Activated CD4-positive, alpha-beta T cell treated with anti-CD3 and anti-CD28 coated beads, Interleukin-2, amount 10 ng/mL, durations not matched to agents 7 days and 5 days (primary cell): ENCODE results near the gene SMAGP. TPM values are rescaled to one million over a fixed set of nuclear protein-coding genes. Genes with fewer than 3 reads are reported as not detected.

Experiments
- CTCF ChIA-PET: fragments of 350-600 bp; sonication (Branson Sonifier 250); formaldehyde crosslinking; loops from one replicate; lab custom pipeline; 2021; ENCODE audit warnings: antibody characterized with exemption; lab: Charles Lee
- POLR2A ChIA-PET: fragments of 350-600 bp; sonication (Branson Sonifier 250); formaldehyde crosslinking; loops from one replicate; lab custom pipeline; 2021; ENCODE audit warnings: antibody characterized with exemption; lab: Charles Lee
- DNase-seq: peaks from one replicate; pipeline ENCODE4 v3.0.0-alpha.2; 2020
- H3K27ac Mint-ChIP-seq: one replicate; pipeline ENCODE4 v1.8.0; 2021; ENCODE audit warnings: mild to moderate bottlenecking, moderate library complexity, mixed read lengths
- H3K27me3 Mint-ChIP-seq: one replicate; pipeline ENCODE4 v1.8.0; 2021; ENCODE audit warnings: mixed read lengths
- H3K36me3 Mint-ChIP-seq: one replicate; pipeline ENCODE4 v1.8.0; 2021; ENCODE audit warnings: low read depth, mixed read lengths
- H3K4me1 Mint-ChIP-seq: one replicate; pipeline ENCODE4 v1.8.0; 2021; ENCODE audit warnings: mixed read lengths
- H3K4me3 Mint-ChIP-seq: one replicate; pipeline ENCODE4 v1.8.0; 2021; ENCODE audit warnings: mild to moderate bottlenecking, moderate library complexity, mixed read lengths
- H3K9me3 Mint-ChIP-seq: one replicate; pipeline ENCODE4 v1.8.0; 2021; ENCODE audit warnings: mixed read lengths
- total RNA-seq, 2 experiments: library from RNA; stranded (reverse); gene quantifications; one replicate each; pipeline ENCODE4 v1.2.3, GENCODE V29; 2021

The SMAGP gene
- total RNA-seq, 2 experiments from 2014 or later = 1.6 to 1.7 TPM

- Mint-ChIP-seq H3K36me3 (no peaks in the 10 kb centered on the region), H3K4me3 (no peak overlapping the region), H3K27me3 (no peaks in the 10 kb centered on the region), H3K9me3 (no peaks in the 10 kb centered on the region), H3K4me1 (peaks cover 15% of the 10 kb centered on the region), H3K27ac (no peak overlapping the region)
- no peak for DNase-seq
- CTCF ChIA-PET = interaction anchor here (0.7 to 0.8 kb wide), 2 partner anchors 23 to 36 kb away, joined by 3 to 5 read pairs; no protein-coding TSS in a partner anchor
- POLR2A ChIA-PET = no interaction called here
Observed at GRCh38 chr12:51200156-51200555, 70.1 kb downstream of the SMAGP start.

- POLR2A ChIA-PET = no interaction called here
- H3K4me3 Mint-ChIP-seq = no peak overlapping the region
Observed at GRCh38 chr12:51199366-51199945, 70.8 kb downstream of the SMAGP start.

GRCh38 chr12:51198568-51199365 is 71.4 kb downstream of the SMAGP start:
- Mint-ChIP-seq H3K27ac (no peak overlapping the region), H3K27me3 (no peaks in the 10 kb centered on the region), H3K36me3 (no peaks in the 10 kb centered on the region), H3K4me1 (peaks cover 14% of the 10 kb centered on the region), H3K4me3 (no peak overlapping the region), H3K9me3 (no peaks in the 10 kb centered on the region)
- DNase-seq = no peak
- ChIA-PET CTCF (no interaction called here), POLR2A (no interaction called here)

More at GRCh38 chr12:51199366-51199945, 70.8 kb downstream of the SMAGP start:
- Mint-ChIP-seq H3K9me3 (no peaks in the 10 kb centered on the region), H3K27me3 (no peaks in the 10 kb centered on the region), H3K4me1 (peaks cover 15% of the 10 kb centered on the region), H3K36me3 (no peaks in the 10 kb centered on the region), H3K27ac (no peak overlapping the region)
- no peak for DNase-seq
- CTCF ChIA-PET = interaction anchor here (0.7 to 0.8 kb wide), 2 partner anchors 23 to 36 kb away, joined by 3 to 5 read pairs; no protein-coding TSS in a partner anchor

- DNase-seq = no peak
- Mint-ChIP-seq H3K27me3 (no peaks in the 10 kb centered on the region), H3K36me3 (no peaks in the 10 kb centered on the region), H3K4me1 (peaks cover 7% of the 10 kb centered on the region), H3K27ac (no peak overlapping the region), H3K9me3 (no peaks in the 10 kb centered on the region), H3K4me3 (no peak overlapping the region)
- POLR2A ChIA-PET = no interaction called here
- CTCF ChIA-PET = no interaction called here
Observed at GRCh38 chr12:51197736-51198567, 72.3 kb downstream of the SMAGP start.

GRCh38 chr12:51196547-51196946 is 73.7 kb downstream of the SMAGP start:
- DNase-seq = no peak
- Mint-ChIP-seq H3K27ac (no peak overlapping the region), H3K27me3 (no peaks in the 10 kb centered on the region), H3K36me3 (no peaks in the 10 kb centered on the region), H3K9me3 (no peaks in the 10 kb centered on the region), H3K4me3 (no peak overlapping the region), H3K4me1 (peaks cover 1% of the 10 kb centered on the region)
- POLR2A ChIA-PET = no interaction called here
- CTCF ChIA-PET = interaction anchor here (1.8 to 2.0 kb wide), 2 partner anchors 12 to 18 kb away, joined by 4 read pairs; no protein-coding TSS in a partner anchor

- H3K27me3 Mint-ChIP-seq = no peaks in the 10 kb centered on the region
- no peak for DNase-seq
- ChIA-PET POLR2A (no interaction called here), CTCF (interaction anchor here (1.8 to 2.0 kb wide), 2 partner anchors 12 to 19 kb away, joined by 4 read pairs; no protein-coding TSS in a partner anchor)
- no peak overlapping the region for H3K27ac Mint-ChIP-seq
- H3K4me1 Mint-ChIP-seq = no peaks in the 10 kb centered on the region
- no peaks in the 10 kb centered on the region for H3K9me3 Mint-ChIP-seq
- no peaks in the 10 kb centered on the region for H3K36me3 Mint-ChIP-seq
- H3K4me3 Mint-ChIP-seq = no peak overlapping the region
Observed at GRCh38 chr12:51195841-51196240, 74.4 kb downstream of the SMAGP start.

Other genes with a start within 250 kb of the SMAGP start
- 10 to 100 TPM; 36.0 to 37.4 TPM for gene SLC11A2, start 244.0 kb downstream of the SMAGP start, total RNA-seq
- 10 to 100 TPM; 66.3 to 68.6 TPM for gene LETMD1, start 222.1 kb downstream of the SMAGP start, total RNA-seq
- 10 to 100 TPM; 13.6 to 17.0 TPM for gene CSRNP2, start 186.8 kb downstream of the SMAGP start, total RNA-seq
- gene TFCP2, start 97.3 kb downstream of the SMAGP start, total RNA-seq = 10 to 100 TPM; 39.2 to 40.9 TPM
- gene POU6F1, start 52.4 kb downstream of the SMAGP start, total RNA-seq = 1 to 10 TPM; 4.7 to 6.3 TPM
- gene DAZAP2, start 31.6 kb downstream of the SMAGP start, total RNA-seq = 100 to 1,000 TPM; 219 to 260 TPM
- gene BIN2, start 53.8 kb upstream of the SMAGP start, total RNA-seq = 100 to 1,000 TPM; 200 to 226 TPM
- not detected for gene CELA1, start 76.3 kb upstream of the SMAGP start, total RNA-seq
- 10 to 100 TPM; 17.5 to 18.9 TPM for gene GALNT6, start 121.0 kb upstream of the SMAGP start, total RNA-seq
- 1 to 10 TPM; 2.9 to 4.4 TPM for gene SLC4A8, start 154.4 kb upstream of the SMAGP start, total RNA-seq